Heart left ventricle (tissue), 16 donors: ENCODE data around the gene ADCY9. TPM values are rescaled to one million over a fixed set of nuclear protein-coding genes. Genes with fewer than 3 reads are reported as not detected.

Experiments used
- ATAC-seq, 4 donors: fragments of 200-7000 bp; cut with Tn5 transposase; one replicate each; pipeline ENCODE4 v1.9.1; 2020 to 2022; ENCODE audit warnings: moderate library complexity in 4 of 4, mild to moderate bottlenecking in 3 of 4, moderate number of reproducible peaks in 1 of 4
- DNase-seq, 5 donors: peaks; one replicate each; pipeline ENCODE4 v3.0.0-alpha.2; 2020
- H3K27ac ChIP-seq, 12 donors: fragments of 200-600 bp; sonication (generic) in 4 of 12; one replicate each; pipeline versions ENCODE4 v1.5.0 to v1.8.0; 2016 to 2022; ENCODE audit warnings: mild to moderate bottlenecking in 2 of 12
- H3K27me3 ChIP-seq, 9 donors: fragments of 200-600 bp; sonication (generic) in 2 of 9; one replicate each; pipeline versions ENCODE4 v1.5.1 to v1.8.0; 2016 to 2022; ENCODE audit warnings: mild to moderate bottlenecking in 3 of 9
- H3K36me3 ChIP-seq, 9 donors: fragments of 200-600 bp; sonication (generic) in 2 of 9; one replicate each; pipeline versions ENCODE4 v1.5.0 to v1.8.0; 2018 to 2022; ENCODE audit warnings: mild to moderate bottlenecking in 2 of 9
- H3K4me1 ChIP-seq, 12 donors: fragments of 200-600 bp; sonication (generic) in 4 of 12; one replicate each; pipeline versions ENCODE4 v1.5.0 to v1.8.0; 2016 to 2022; ENCODE audit warnings: mild to moderate bottlenecking in 3 of 12
- H3K4me3 ChIP-seq, 12 donors: fragments of 200-600 bp; sonication (generic) in 4 of 12; one replicate each; pipeline versions ENCODE4 v1.5.0 to v1.8.0; 2017 to 2022; ENCODE audit warnings: mild to moderate bottlenecking in 9 of 12, moderate library complexity in 4 of 12
- H3K9me3 ChIP-seq, 12 donors: fragments of 200-600 bp; sonication (generic) in 4 of 12; one replicate each; pipeline versions ENCODE4 v1.5.0 to v1.8.0; 2016 to 2022; ENCODE audit warnings: mild to moderate bottlenecking in 1 of 12
- CTCF ChIP-seq, 12 donors: fragments of 200-600 bp; sonication (generic) in 4 of 12; IDR thresholded peaks; one replicate each; pipeline versions ENCODE4 v1.5.0 to v1.8.0; 2018 to 2022; ENCODE audit warnings: antibody characterized with exemption in 12 of 12, mild to moderate bottlenecking in 5 of 12
- POLR2A ChIP-seq, 2 donors: fragments of 450-650 bp; IDR thresholded peaks; one replicate each; pipeline ENCODE4 v1.6.1; 2017; ENCODE audit warnings: antibody characterized with exemption in 2 of 2, mild to moderate bottlenecking in 2 of 2, moderate library complexity in 2 of 2
- WGBS, 4 donors: extraction: QIAGEN DNeasy Blood & Tissue Kit in 2 of 4; methylation state at CpG; one replicate each; pipeline versions ENCODE4 v1.1.5 to v1.1.7; 2013 to 2018; 5-methylcytosine and 5-hydroxymethylcytosine counted together
- intact Hi-C, 10 donors: fragments of 100-400 bp; cut with DNase I; formaldehyde crosslinking; loops; one replicate each; pipeline versions ENCODE4 v1.11.1 to v1.14.2; 2022
- polyA plus RNA-seq, 2 donors: library from polyadenylated mRNA; stranded (reverse); fragments of 200-250 nt; gene quantifications; one replicate each; pipeline ENCODE4 v1.2.3, GENCODE V29; 2013
- total RNA-seq, 9 donors: library from RNA; depleted of rRNA in 2 of 9; stranded (reverse); fragments of >200 nt in 2 of 9; fragmentation: NEBNext Ultra II Directional in 3 of 9; extraction: Animal tissue kit (Norgen Biotek cat#: 25700) in 3 of 9; gene quantifications; one replicate each; pipeline versions ENCODE4 v1.1.0 to v1.2.4, GENCODE V29; 2016 to 2023
- donor health status: ischemic (EF 13 %, LVEDD 7.1; RV severe dilation, severe dysfunction).
- donor health status: healthy with polysubstance abuse.
- donor health status: DM: no; HTN: yes; CAD: no.
- donor health status: DM: no; HTN: no; CAD: no.
- donor health status: ischemic (EF 25% LVEDD 6.9; RV normal size, moderate dysfunction).
- donor health status: ischemic (EF 25% LVEDD 5.7; RV mildly dilated, moderate dysfunction).
- donor health status: healthy.
- donor health status: DM: yes; HTN: yes; CAD: no.
- donor health status: ischemic (EF 35%, LVEDD 5.7; RV mildly dilated, moderate dysfunction).
- donor health status: nonischemic (EF 11% LVEDD 7.7; RV severe dilation, severe dysfunction).
- donor health status: DM: yes; HTN: yes; CAD: no.
- donor health status: PGD.
- donor health status: ischemic (EF 29% LVEDD 5.4; RV normal size, mild dysfunction).
- donor health status: nonischemic (EF 23%, LVEDD 6.1; RV moderate dilation, normal function).

The ADCY9 gene
- total and polyA plus RNA-seq, 11 donors, result 11.8 to 85.8 (median 45.0) TPM

- no peak for TF ChIP-seq CTCF (IDR thresholded peaks at IDR 0.05)
- TF ChIP-seq POLR2A (IDR thresholded peaks at IDR 0.05), result no peak
- Histone ChIP-seq H3K9me3 (peaks cover 0 to 20% (median under 1%) of the 10 kb centered on the region in 12 donors), H3K27ac (no peak overlapping the region), H3K4me3 (no peak overlapping the region), H3K4me1 (peaks cover 0 to 11% (median 1%) of the 10 kb centered on the region in 12 donors), H3K27me3 (no peaks in the 10 kb centered on the region), H3K36me3 (no peaks in the 10 kb centered on the region)
- 71 to 81% (median 77%) methylated on average over 6 of the region's 6 CpGs for WGBS, 4 donors
- no peak for DNase-seq
- ATAC-seq, result peak in 3 of 4 donors; percentile 22 to 57 (median 24)
- intact Hi-C loops, result no loop called here
Measured at GRCh38 chr16:4067262-4068001, 48.8 kb downstream of the ADCY9 start.

GRCh38 chr16:4064950-4065352, 51.3 kb downstream of the ADCY9 start:
- H3K4me3 ChIP-seq, result peak overlapping the region in 8 of 12 donors; percentile 5 to 29 (median 20)
- peak overlapping the region in 3 of 12 donors; percentile 6 to 20 (median 12) for H3K27ac ChIP-seq
- ATAC-seq (peak in 3 of 4 donors; percentile 47 to 67 (median 54)), DNase-seq (no peak)
- peaks cover 0 to 11% (median 1%) of the 10 kb centered on the region in 12 donors for H3K4me1 ChIP-seq
- WGBS, 4 donors, result 53 to 70% (median 65%) methylated on average over 11 of the region's 11 CpGs
- H3K36me3 ChIP-seq, result no peaks in the 10 kb centered on the region
- intact Hi-C loops, result no loop called here
- no peaks in the 10 kb centered on the region for H3K27me3 ChIP-seq
- H3K9me3 ChIP-seq, result peaks cover 0 to 44% (median 24%) of the 10 kb centered on the region in 12 donors
- no peak for TF ChIP-seq CTCF (IDR thresholded peaks at IDR 0.05)
- no peak for TF ChIP-seq POLR2A (IDR thresholded peaks at IDR 0.05)

GRCh38 chr16:4062212-4062802, 53.9 kb downstream of the ADCY9 start:
- DNase-seq (no peak), ATAC-seq (no peak)
- Histone ChIP-seq H3K4me3 (no peak overlapping the region), H3K27ac (no peak overlapping the region), H3K36me3 (no peaks in the 10 kb centered on the region), H3K27me3 (no peaks in the 10 kb centered on the region), H3K9me3 (peaks cover 0 to 48% (median 24%) of the 10 kb centered on the region in 12 donors), H3K4me1 (peaks cover 0 to 6% (median 0%) of the 10 kb centered on the region in 12 donors)
- intact Hi-C loops, result no loop called here
- TF ChIP-seq POLR2A (IDR thresholded peaks at IDR 0.05) (no peak), CTCF (IDR thresholded peaks at IDR 0.05) (no peak)

- H3K36me3 ChIP-seq, result no peaks in the 10 kb centered on the region
- no peak for TF ChIP-seq POLR2A (IDR thresholded peaks at IDR 0.05)
- TF ChIP-seq CTCF (IDR thresholded peaks at IDR 0.05), result no peak
- H3K4me3 ChIP-seq, result no peak overlapping the region
- intact Hi-C loops, result no loop called here
- DNase-seq (no peak), ATAC-seq (no peak)
- peaks cover 0 to 48% (median 24%) of the 10 kb centered on the region in 12 donors for H3K9me3 ChIP-seq
- H3K27me3 ChIP-seq, result no peaks in the 10 kb centered on the region
- H3K27ac ChIP-seq, result no peak overlapping the region
- H3K4me1 ChIP-seq, result no peaks in the 10 kb centered on the region
Measured at GRCh38 chr16:4060823-4061222, 55.4 kb downstream of the ADCY9 start.
